ENCODE measurements around the gene USP46.

Gene USP46

DNA sequence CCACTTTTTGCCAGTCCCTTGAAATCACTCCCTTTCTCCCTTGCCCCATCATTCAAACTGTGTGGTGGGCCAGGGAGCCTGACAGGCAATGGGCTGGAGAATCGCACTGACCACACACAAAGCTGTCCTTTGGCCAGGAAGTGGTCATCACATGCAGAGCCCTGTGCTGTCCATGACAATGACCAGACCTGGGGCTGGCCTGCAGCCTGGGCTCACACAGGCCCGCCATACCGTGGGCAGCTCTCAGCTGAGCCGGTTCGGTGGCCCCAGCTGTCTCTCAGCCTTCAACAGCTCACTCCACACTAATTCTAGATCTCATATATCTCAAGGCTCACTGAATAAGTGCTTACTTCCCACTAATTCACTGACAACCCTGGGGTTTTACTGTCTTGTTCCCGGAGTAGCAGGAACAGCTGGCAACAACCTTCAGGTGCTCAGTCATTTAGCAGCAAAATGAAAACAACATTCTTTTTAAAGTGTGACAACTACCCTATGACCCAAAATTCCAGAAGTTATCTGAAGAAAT, 48.0 kb downstream of the USP46 start:
- Histone ChIP-seq H3K4me3 (ENCODE audit: low read depth, low read length) (no peak overlapping the region), H3K14ac (ENCODE audit: low read length) (no peak overlapping the region), H2AFZ (ENCODE audit: insufficient read depth, low read length, poor library complexity) (no peak overlapping the region), H3K27ac (ENCODE audit: low read depth, low read length) (no peak overlapping the region), H3K9me3 (ENCODE audit: insufficient read depth, low read depth, low read length) (peaks cover 1% of the 10 kb centered on the region), H3K4me1 (ENCODE audit: control insufficient read depth in 1 of 2, insufficient read depth in 2 of 2, low read length in 2 of 2) (peaks cover 2 to 3% of the 10 kb centered on the region in 2 experiments), H2BK5ac (ENCODE audit: low read depth, low read length, poor library complexity) (no peak overlapping the region), H3K79me2 (ENCODE audit: control insufficient read depth, insufficient read depth, low read length, poor library complexity) (no peaks in the 10 kb centered on the region), H4K8ac (ENCODE audit: low read depth, low read length) (no peak overlapping the region), H2BK120ac (ENCODE audit: insufficient read depth, low read length, poor library complexity) (no peak overlapping the region), H4K91ac (ENCODE audit: low read depth, low read length) (no peak overlapping the region), H2AK5ac (ENCODE audit: low read length) (no peak overlapping the region), H3K4ac (ENCODE audit: low read depth, low read length) (no peak overlapping the region), H3K36me3 (ENCODE audit: control insufficient read depth in 1 of 2, insufficient read depth in 2 of 2, low read length in 2 of 2) (peaks cover 4 to 12% of the 10 kb centered on the region in 2 experiments), H3K23ac (ENCODE audit: low read length) (no peak overlapping the region), H4K12ac (ENCODE audit: low read depth, low read length) (no peak overlapping the region), H3K18ac (ENCODE audit: low read length) (no peak overlapping the region), H3K27me3 (ENCODE audit: insufficient read depth, low read length) (no peaks in the 10 kb centered on the region), H2BK12ac (ENCODE audit: low read length) (no peak overlapping the region), H3K79me1 (ENCODE audit: low read length) (no peaks in the 10 kb centered on the region), H3K9ac (ENCODE audit: low read length) (no peak overlapping the region), H3K4me2 (ENCODE audit: low read length) (no peak overlapping the region)
- peak in 1 of 2 donors; percentile 2 for DNase-seq
- no CpG with 5 or more reads among the region's 6 CpGs for WGBS (ENCODE audit: extremely low coverage, insufficient coverage, insufficient read length)

DNA sequence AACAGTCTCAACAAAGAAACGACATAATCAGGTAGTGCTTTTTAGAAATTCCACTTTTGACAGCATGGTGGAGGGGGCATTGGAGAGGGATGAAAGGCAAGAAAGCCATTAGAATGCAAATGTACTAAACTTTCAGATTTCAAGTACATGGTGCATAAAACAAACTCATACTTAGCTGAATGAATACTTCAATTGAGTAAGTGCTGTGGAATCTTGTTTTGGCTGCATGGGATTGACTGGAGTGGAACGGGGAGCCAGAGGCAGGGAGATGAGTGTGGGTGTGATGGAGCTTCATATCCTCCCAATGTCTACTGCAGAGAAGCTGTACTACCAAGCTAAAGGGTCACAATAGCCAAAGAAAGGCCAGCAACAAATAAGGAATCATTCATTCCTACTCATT, 52.4 kb downstream of the USP46 start:
- H3K27ac ChIP-seq (ENCODE audit: low read depth, low read length): no peak overlapping the region
- no peaks in the 10 kb centered on the region for H3K27me3 ChIP-seq (ENCODE audit: insufficient read depth, low read length)
- no peak overlapping the region for H2BK120ac ChIP-seq (ENCODE audit: insufficient read depth, low read length, poor library complexity)
- no peak overlapping the region for H4K91ac ChIP-seq (ENCODE audit: low read depth, low read length)
- H3K79me2 ChIP-seq (ENCODE audit: control insufficient read depth, insufficient read depth, low read length, poor library complexity): no peaks in the 10 kb centered on the region
- peaks cover 0 to 3% of the 10 kb centered on the region in 2 experiments for H3K4me1 ChIP-seq (ENCODE audit: control insufficient read depth in 1 of 2, insufficient read depth in 2 of 2, low read length in 2 of 2)
- H3K9ac ChIP-seq (ENCODE audit: low read length): no peak overlapping the region
- H2AK5ac ChIP-seq (ENCODE audit: low read length): no peak overlapping the region
- no peak overlapping the region for H3K4me2 ChIP-seq (ENCODE audit: low read length)
- no peak overlapping the region for H3K23ac ChIP-seq (ENCODE audit: low read length)
- H3K14ac ChIP-seq (ENCODE audit: low read length): no peak overlapping the region
- H3K36me3 ChIP-seq (ENCODE audit: control insufficient read depth in 1 of 2, insufficient read depth in 2 of 2, low read length in 2 of 2): peaks cover 8 to 27% of the 10 kb centered on the region in 2 experiments
- no peak overlapping the region for H4K8ac ChIP-seq (ENCODE audit: low read depth, low read length)
- no peak for DNase-seq
- H2BK5ac ChIP-seq (ENCODE audit: low read depth, low read length, poor library complexity): no peak overlapping the region
- no peak overlapping the region for H2BK12ac ChIP-seq (ENCODE audit: low read length)
- H3K79me1 ChIP-seq (ENCODE audit: low read length): no peaks in the 10 kb centered on the region
- no peak overlapping the region for H3K4ac ChIP-seq (ENCODE audit: low read depth, low read length)
- H3K9me3 ChIP-seq (ENCODE audit: insufficient read depth, low read depth, low read length): peaks cover 2% of the 10 kb centered on the region
- H3K18ac ChIP-seq (ENCODE audit: low read length): no peak overlapping the region
- WGBS (ENCODE audit: extremely low coverage, insufficient coverage, insufficient read length): no CpG with 5 or more reads among the region's 2 CpGs
- H4K12ac ChIP-seq (ENCODE audit: low read depth, low read length): no peak overlapping the region
- H3K4me3 ChIP-seq (ENCODE audit: low read depth, low read length): no peak overlapping the region
- H2AFZ ChIP-seq (ENCODE audit: insufficient read depth, low read length, poor library complexity): no peak overlapping the region

DNA sequence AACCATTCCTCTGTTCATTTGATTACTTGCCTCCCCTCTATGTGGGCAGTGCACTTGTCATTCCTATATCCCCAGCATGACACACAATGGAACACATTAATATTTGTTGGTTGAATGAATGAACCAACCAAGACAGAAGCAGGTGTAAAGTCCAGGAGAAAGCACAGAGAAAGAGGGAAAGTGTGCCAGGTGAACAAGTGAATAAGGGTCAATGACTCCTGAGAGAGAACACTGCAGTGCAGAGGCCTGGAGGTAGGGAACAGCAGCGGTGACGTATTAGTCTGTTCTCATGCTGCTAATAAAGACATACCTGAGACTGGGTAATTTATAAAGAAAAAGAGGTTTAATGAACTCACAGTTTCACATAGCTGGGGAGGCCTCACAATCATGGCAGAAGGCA, 53.1 kb downstream of the USP46 start:
- Histone ChIP-seq H3K27ac (ENCODE audit: low read depth, low read length) (no peak overlapping the region), H3K14ac (ENCODE audit: low read length) (no peak overlapping the region), H3K4ac (ENCODE audit: low read depth, low read length) (no peak overlapping the region), H2BK12ac (ENCODE audit: low read length) (no peak overlapping the region), H4K91ac (ENCODE audit: low read depth, low read length) (no peak overlapping the region), H2BK5ac (ENCODE audit: low read depth, low read length, poor library complexity) (no peak overlapping the region), H2AFZ (ENCODE audit: insufficient read depth, low read length, poor library complexity) (no peak overlapping the region), H2AK5ac (ENCODE audit: low read length) (no peak overlapping the region), H3K4me1 (ENCODE audit: control insufficient read depth in 1 of 2, insufficient read depth in 2 of 2, low read length in 2 of 2) (peaks cover 0 to 2% of the 10 kb centered on the region in 2 experiments), H3K9ac (ENCODE audit: low read length) (no peak overlapping the region), H3K9me3 (ENCODE audit: insufficient read depth, low read depth, low read length) (peaks cover 3% of the 10 kb centered on the region), H3K23ac (ENCODE audit: low read length) (no peak overlapping the region), H3K4me2 (ENCODE audit: low read length) (no peak overlapping the region), H3K79me2 (ENCODE audit: control insufficient read depth, insufficient read depth, low read length, poor library complexity) (no peaks in the 10 kb centered on the region), H2BK120ac (ENCODE audit: insufficient read depth, low read length, poor library complexity) (no peak overlapping the region), H3K79me1 (ENCODE audit: low read length) (no peaks in the 10 kb centered on the region), H3K18ac (ENCODE audit: low read length) (no peak overlapping the region), H4K8ac (ENCODE audit: low read depth, low read length) (no peak overlapping the region), H3K4me3 (ENCODE audit: low read depth, low read length) (no peak overlapping the region), H4K12ac (ENCODE audit: low read depth, low read length) (no peak overlapping the region), H3K36me3 (ENCODE audit: control insufficient read depth in 1 of 2, insufficient read depth in 2 of 2, low read length in 2 of 2) (peaks cover 10 to 30% of the 10 kb centered on the region in 2 experiments), H3K27me3 (ENCODE audit: insufficient read depth, low read length) (no peaks in the 10 kb centered on the region)
- no peak for DNase-seq
- no CpG with 5 or more reads among the region's 2 CpGs for WGBS (ENCODE audit: extremely low coverage, insufficient coverage, insufficient read length)

DNA sequence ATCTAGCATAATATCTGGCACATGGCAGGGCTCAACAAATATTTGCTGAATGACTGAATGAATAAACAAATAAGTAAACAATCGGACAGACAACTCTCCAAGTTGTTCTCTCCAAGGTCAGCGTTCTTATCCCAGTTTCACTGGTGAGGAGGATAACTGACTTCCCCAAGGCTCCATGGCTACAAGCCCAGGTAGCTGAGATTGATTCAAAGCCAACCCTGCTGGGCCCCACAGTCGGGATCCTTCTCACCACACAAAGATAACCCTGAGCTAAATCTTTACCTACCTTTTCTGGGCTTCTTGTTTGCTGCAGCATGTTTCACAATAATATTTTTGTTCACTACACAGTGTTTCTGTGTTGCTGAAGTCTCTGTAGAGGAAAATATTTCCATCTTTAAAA, 54.9 kb downstream of the USP46 start:
- no peak overlapping the region for H4K12ac ChIP-seq (ENCODE audit: low read depth, low read length)
- no peak overlapping the region for H3K18ac ChIP-seq (ENCODE audit: low read length)
- H3K14ac ChIP-seq (ENCODE audit: low read length): no peak overlapping the region
- no peaks in the 10 kb centered on the region for H3K79me1 ChIP-seq (ENCODE audit: low read length)
- no peaks in the 10 kb centered on the region for H3K4me1 ChIP-seq (ENCODE audit: control insufficient read depth in 1 of 2, insufficient read depth in 2 of 2, low read length in 2 of 2)
- H3K4ac ChIP-seq (ENCODE audit: low read depth, low read length): no peak overlapping the region
- H3K27me3 ChIP-seq (ENCODE audit: insufficient read depth, low read length): no peaks in the 10 kb centered on the region
- H3K4me2 ChIP-seq (ENCODE audit: low read length): no peak overlapping the region
- H4K8ac ChIP-seq (ENCODE audit: low read depth, low read length): no peak overlapping the region
- no peak overlapping the region for H2BK12ac ChIP-seq (ENCODE audit: low read length)
- no peak overlapping the region for H2BK5ac ChIP-seq (ENCODE audit: low read depth, low read length, poor library complexity)
- WGBS (ENCODE audit: extremely low coverage, insufficient coverage, insufficient read length): no CpG with 5 or more reads among the region's 3 CpGs
- no peak overlapping the region for H3K27ac ChIP-seq (ENCODE audit: low read depth, low read length)
- peaks cover 3% of the 10 kb centered on the region for H3K9me3 ChIP-seq (ENCODE audit: insufficient read depth, low read depth, low read length)
- H3K79me2 ChIP-seq (ENCODE audit: control insufficient read depth, insufficient read depth, low read length, poor library complexity): no peaks in the 10 kb centered on the region
- no peak overlapping the region for H3K9ac ChIP-seq (ENCODE audit: low read length)
- H3K36me3 ChIP-seq (ENCODE audit: control insufficient read depth in 1 of 2, insufficient read depth in 2 of 2, low read length in 2 of 2): peaks cover 10 to 32% of the 10 kb centered on the region in 2 experiments
- H4K91ac ChIP-seq (ENCODE audit: low read depth, low read length): no peak overlapping the region
- no peak overlapping the region for H2AFZ ChIP-seq (ENCODE audit: insufficient read depth, low read length, poor library complexity)
- no peak overlapping the region for H3K23ac ChIP-seq (ENCODE audit: low read length)
- H2AK5ac ChIP-seq (ENCODE audit: low read length): no peak overlapping the region
- H3K4me3 ChIP-seq (ENCODE audit: low read depth, low read length): no peak overlapping the region
- no peak overlapping the region for H2BK120ac ChIP-seq (ENCODE audit: insufficient read depth, low read length, poor library complexity)
- DNase-seq: no peak
